Bone marrow (tissue), 2 donors: ENCODE measurements around the gene ASXL2.
A peak's percentile ranks its signal among the peaks of the same experiment; 100 is the strongest.
"Not testable (repeated sequence)": the region's sequence is repeated elsewhere in the genome, so short reads cannot be mapped to it uniquely, and the experiment has no call there.

Source experiments
- DNase-seq, 2 donors: peaks; one replicate each; lab custom pipeline; 2025; lab: John Stamatoyannopoulos, UW

ASXL2 gene

DNA sequence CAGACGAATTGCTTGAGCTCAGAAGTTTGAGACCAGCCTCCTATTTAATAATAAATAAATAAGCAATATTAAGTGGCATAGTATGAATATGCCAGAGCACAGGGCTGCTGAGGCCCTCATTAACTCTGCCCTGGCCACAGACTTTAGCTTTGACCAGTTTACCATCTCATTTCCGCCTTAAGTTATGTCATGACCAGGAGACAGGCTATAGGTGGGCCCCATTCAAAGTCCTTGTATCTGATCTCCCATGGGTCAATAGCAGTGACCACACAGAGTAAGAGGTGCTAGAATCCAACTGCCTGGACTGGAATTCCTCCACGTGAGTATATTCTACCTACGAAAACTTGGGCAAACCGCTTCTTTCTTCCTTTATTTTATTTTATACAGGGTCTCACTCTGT is 13.4 kb upstream of the ASXL2 start:
- no peak for DNase-seq

DNA sequence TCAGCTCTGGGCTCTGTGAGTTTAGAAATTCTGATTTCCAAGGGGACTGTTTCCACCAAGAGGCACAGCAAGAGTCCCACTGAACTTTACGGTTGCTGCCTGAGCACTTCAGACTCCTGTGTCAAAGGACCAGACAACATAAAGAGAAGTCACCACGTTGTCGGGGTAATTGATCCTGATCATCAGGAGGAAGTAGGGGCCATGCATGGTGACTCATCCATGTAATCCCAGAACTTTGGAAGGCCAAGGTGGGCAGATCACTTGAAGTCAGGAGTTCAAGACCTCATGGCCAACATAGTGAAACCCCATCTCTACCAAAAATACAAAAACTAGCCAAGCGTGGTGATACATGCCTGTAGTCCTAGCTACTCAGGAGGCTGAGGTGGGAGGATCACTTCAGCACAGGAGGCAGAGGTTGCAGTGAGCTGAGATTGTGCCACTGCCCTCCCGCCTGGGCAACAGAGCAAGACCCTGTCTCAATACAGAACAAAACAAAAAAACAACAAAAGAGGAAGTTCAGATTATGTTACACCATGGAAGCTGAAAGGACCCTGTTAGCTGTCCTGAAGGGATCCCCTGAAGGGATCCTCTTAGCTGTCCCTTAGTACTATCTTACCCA is 9.4 kb upstream of the ASXL2 start:
- no peak for DNase-seq

DNA sequence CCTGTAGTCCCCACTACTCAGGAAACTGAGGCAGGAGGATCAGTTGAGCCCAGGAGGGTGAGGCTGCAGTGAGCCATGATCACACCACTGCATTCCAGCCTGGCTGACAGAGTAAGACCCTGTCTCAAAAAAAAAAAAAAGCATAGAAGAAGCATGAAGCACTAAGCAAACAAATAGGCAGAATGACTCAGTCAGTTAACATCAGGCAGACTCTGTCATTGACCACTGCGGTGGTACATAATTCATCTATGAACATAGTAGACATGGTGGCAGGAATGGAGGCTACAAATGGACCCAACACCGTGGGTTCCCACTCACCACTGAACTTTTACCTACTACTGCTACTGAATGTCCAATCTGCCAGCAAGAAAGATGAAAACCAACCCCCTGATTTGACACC is 7.6 kb upstream of the ASXL2 start:
- no peak for DNase-seq

DNA sequence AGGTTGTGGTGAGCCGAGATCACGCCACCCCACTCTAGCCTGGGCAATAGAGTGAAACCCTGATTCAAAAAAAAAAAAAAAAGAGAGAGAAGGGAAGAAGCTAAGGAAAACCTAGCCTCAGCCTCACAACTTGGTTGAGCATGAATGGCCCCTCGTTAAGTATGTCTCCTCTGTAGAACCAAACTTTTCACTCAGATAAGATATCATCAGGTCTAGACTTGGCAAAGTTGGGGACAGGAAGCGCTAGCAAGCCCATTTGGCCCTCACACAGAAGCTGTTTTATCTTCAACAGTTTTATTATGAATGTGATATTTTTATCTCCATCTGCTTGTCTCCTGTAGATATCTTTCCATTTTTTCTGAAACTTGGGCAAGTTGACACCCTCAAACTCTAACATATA is 3.5 kb upstream of the ASXL2 start:
- DNase-seq = no peak

DNA sequence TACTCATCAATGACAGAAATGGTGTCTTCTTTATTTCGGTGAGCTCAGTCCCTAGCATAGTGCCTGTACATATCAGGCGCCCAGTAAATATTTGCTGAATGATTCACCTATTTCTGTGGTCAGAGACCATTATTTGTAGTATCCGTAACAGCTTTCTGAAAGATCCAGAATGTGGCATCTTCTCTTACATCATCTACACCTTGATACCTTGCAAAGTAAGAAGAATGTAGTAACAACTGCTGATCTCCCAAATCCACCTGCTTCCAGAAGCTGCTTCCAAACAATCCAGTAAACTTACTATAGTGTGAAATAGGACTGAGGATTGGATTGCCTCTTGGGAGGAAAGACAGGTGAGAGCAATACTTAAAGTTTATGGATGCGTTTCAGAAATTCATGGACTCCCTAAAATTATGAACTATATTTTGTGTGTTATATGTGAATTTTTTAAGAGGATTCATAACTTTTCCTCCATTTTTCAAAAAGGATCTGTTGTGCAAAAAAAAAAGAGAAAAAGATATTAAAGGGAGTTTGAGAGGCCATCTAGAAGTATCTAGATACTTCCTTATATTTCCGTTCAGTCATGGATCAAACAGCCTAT is 945 bp upstream of the ASXL2 start:
- no peak for DNase-seq

DNA sequence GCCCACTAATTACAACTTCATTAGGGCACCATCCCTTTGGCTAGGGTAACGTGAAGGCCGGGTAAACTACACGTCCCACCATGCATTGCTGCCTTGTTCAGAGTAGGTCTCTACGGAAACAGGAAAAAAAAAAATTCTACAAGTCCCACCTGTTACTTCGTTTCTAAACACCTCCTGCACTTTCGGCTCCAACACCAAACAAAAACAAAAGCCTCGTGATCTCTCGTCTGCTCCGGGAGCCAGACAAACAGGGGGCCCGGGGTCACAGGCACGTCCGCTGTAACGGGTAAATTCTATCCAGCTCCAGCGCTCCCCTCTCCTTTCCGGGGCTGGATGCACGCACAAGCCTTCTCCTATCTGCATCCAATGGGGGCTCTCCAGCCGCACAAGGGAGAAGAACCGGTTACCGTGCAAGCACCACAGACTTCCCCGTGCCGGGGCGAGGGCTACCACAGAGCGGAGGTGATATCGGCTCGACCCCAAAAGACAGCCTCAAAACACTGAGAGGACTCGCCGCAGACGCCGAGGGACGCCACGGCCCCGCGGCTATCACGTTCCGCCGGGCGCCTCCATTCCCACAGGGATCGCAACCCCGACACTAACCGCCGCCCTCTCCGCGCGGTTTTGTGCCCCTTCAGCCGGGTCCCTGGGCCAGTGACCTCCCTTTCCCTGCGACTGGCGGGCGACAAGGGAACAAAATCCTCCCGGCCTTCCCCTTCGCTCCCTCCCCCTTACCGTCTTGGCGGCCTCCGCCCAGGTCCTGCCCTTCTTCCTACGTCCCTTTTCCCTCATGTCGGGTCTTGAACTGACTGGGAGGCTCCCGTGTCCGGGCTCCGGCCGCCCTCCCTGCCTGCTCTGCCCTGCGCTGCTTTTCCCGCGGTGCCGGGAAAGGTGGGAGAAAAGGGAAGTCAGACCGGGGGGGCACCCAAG is 591 bp downstream of the ASXL2 start:
- DNase-seq = peak in 1 of 2 donors; percentile 60

DNA sequence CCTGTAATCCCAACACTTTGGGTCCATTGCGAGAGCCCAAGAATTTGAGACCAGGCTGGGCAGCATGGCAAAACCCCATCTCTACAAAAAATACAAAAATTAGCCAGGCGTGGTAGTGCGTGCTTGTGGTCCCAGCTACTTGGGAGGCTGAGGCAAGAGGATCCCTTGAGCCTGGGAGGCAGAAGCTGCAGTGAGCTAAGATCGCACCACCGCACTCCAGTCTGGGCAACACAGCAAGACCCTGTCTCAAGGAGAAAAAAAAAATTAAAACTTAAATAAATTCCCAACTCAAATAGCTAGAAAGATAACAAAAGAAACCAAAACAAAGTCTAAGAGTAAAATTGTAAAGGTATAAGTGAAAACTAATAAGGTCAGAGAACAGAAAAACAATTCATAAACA is 6.2 kb downstream of the ASXL2 start:
- DNase-seq = no peak

DNA sequence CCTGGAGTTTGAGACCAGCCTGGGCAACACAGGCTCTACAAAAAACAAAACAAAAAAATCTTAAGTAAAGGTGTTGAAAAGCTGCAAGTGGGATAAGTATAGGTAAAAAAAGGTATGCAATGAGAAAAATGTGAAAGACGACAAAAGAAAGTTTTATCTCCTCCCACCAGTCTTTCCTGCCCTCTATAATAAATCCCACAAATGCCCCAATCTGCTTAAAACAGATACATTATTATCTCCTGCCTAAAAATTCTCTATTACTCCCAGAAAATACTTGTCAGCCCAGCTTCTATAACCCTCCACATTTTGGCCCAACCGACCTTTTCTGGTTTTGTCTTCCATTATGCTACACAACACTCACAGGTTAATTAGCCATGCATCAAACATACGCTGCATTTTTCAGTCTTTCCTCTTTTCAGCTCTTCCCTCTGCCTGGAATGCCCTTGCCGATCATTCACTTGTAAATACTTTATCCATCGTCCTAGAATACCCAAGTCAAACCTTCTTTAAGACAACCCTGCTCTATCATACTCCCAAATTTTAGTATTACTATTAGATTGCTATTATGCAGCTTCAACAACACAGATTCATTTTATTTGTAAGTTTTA is 10.8 kb downstream of the ASXL2 start:
- no peak for DNase-seq

DNA sequence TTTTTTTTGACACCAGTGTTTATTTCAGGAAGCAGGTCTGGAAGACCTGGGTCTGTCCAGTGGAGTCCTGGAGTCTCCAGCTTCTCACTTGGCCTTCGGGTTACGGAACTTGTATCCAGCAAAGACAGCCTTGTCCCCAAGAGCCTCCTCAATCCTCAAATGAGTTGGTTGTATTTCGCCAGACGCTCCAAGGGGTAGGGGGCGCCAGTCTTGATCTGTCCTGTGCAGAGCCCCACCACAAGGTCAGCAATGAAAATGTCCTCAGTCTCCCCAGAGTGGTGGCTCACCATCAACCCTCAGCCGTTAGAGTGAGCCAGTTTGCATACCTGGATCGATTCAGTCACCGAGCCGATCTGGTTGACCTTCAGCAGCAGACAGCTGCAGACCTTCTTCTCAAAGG is 21.9 kb downstream of the ASXL2 start:
- DNase-seq = no peak

DNA sequence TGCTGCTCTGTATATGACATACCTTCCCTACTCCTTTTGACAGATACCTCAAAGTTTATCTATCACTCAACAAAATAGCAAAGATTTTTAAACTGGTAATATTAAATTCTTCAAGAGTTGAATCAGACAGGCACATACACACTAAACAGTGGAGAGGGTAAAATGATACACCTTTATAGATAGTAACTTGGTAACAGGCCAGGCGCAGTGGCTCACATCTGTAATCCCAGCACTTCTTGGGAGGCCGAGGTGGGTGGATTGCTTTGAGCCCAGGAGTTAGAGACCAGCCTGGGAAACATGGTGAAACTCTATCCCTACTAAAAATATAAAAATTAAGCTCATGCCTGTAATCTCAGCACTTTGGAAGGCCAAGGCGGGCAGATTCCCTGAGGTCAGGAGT is 23.2 kb downstream of the ASXL2 start:
- no peak for DNase-seq

DNA sequence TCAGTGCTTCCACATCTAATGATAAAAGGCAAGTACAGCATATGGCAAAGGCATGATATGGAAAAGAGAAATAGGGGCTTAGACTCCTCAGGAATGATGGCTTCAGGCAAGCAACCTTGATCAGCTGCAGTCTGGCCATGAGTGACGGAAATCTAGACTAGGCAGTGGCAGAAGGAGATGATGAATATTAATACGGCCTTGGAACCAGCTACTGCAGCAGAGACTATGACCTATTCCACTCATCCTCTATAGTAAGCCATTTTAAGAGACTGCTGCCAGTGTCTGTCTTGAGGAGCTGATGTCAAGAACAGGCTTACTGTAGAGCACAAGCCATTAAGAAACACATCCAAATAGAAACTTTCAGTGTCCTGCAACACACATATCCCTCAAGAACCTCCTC is 23.7 kb downstream of the ASXL2 start:
- DNase-seq = no peak

DNA sequence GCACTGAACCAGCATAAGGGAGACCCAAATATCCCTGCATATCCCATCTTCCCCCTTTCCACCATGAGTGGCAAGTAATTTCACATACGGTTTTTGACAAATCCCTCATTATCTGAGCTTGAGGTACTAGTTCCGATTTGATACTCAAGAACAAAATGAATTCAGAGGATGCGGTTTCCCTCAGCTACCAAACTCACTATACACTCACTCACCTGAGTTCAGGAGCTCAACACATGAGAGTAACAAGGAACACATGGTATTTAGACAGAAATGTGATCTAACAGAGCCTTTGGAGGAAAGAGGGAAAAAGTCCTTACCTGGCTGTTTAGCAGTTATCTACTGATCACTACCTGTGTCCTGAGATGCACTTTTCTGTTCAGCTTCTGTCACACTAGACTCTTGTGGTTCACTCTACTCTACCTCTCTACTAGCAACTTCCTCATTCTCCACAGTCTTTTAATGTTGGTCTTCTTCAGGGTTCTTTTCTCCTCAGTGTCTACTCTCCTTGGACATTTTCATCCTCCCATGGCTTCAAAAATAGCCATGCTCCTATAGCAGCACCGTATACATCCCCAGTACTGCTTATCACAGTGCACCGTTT is 25.1 kb downstream of the ASXL2 start:
- peak in 1 of 2 donors; percentile 50 for DNase-seq

DNA sequence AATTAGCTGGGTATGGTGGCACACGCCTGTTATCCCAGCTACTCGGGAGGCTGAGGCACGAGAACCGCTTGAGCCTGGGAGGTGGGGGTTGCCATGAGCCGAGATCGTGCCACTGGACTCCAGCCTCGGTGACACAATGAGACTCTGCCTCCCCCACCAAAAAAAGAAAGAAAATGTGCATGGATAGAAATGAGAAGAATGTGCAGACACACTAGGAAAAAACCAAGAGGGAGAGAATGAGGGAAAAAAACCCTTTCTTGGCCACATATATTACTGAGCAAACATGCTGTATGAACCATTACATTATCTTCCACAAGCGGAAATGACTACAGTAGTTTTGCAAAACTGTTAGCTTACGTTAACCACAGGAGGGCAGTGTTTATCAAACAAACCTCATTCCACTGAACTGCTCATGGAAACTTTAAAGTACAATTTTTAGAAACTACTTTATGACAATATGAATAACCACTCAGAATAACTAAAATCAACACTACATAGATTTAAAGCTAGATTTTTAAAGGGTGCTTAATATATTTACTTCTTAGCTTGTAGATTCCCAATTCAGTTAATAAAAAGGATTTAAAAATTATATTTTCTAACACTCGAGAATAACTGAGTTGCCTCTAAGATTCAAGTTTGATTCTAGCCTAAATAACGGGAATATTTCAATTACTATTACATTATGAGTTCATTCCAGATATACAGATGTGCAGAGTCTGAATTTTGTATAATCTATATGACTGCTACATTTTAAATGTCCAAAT is 26.4 kb downstream of the ASXL2 start:
- DNase-seq = peak in 1 of 2 donors; percentile 75

DNA sequence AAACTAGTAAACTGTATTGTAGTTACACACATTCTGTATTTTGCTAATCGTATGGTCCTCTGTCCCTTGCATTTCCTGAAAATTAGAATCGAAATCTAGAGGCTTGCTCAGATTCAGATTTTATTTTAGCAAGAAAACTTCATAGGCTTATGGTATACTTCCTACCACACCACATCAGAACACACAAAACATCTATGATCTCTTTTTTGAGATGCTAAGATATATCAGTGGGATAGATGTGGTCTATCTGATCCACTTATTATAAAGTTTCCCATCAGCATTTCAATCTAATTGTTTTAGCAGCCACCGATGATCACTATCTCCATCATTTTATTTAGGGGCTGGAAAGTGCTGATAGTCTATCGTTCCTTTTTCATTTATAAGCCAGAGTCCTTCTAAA is 27.9 kb downstream of the ASXL2 start:
- DNase-seq = not testable (repeated sequence)

DNA sequence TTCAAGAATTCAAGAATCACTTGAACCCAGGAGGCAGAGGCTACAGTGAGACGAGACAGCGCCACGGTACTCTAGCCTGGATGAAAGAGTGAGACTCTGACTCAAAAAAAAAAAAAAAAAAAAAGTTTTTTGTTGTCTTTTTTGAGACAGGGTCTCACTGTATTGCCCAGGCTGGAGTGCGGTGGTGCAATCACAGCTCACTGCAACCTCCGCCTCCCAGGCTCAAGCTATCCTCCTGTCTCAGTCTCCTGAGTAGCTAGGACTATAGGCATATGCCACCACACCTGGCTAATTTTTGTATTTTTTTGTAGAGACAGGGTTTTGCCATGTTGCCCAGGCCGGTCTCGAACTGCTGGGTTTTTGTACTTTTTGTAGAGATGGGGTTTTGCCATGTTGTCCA is 28.9 kb downstream of the ASXL2 start:
- DNase-seq = not testable (repeated sequence)

DNA sequence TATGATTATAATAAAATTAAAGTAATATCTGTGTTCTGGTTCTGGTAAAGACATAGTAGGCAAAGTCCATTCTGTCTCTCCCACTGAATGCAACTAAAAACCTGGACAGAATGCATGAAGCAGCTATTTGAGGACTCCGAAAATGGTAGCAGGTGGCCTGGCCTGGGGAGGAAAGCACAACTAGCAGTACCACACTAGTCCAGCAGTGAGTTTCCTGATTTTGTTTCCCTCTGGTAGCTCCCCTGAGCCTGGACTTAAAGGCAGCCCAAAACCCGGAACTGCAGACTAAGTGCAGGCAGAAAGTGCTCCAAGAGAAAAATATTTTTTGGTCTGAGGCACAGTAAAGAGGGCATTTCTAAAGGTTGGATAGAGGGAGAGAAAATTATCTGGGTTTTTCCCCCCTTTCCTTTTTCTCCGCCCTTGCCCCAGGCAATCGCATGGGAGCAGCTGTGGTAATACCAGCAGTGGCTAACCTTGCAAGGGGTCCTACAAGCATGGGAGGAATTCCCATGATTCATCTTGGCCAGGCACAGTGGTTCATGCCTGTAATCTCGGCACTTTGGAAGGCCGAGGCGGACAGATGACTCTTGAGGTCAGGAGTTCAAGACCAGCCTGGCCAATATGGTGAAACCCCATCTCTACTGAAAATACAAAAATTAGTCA is 32.3 kb downstream of the ASXL2 start:
- no peak for DNase-seq

DNA sequence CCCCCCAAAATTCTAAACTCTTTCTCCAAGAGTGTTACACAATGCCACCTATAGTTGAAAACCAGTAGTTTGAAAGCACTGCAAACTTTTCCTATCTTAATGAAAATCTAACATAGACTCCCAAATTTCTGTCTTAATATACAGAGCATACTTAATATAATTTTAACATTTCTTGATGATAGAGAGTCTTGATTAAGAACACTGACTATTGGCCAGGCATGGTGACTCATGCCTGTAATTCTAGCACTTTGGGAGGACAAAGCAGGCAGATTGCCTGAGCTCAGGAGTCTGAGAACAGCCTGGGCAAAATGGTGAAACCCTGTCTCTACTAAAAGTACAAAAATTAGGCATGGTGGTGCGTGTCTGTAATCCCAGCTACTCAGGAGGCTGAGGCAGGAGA is 34.2 kb downstream of the ASXL2 start:
- no peak for DNase-seq

DNA sequence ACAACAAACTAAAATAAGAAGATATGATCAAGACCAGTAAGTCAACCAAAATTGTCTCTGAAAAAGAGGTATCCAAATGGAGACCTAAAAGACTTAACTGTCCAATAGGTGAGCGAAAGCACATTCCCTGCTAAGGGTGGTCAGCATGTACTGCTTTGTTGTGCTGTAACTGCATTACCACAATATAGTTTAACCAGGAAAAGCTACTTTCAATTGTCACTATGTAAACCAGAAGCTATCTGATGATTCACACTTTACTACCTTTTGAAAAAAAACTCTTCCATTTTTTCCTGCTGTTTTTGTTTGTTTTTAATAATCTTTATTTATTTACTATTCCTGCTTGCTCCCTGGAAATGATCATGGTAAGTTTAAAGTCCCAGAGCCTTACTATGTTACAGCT is 36.1 kb downstream of the ASXL2 start:
- no peak for DNase-seq

DNA sequence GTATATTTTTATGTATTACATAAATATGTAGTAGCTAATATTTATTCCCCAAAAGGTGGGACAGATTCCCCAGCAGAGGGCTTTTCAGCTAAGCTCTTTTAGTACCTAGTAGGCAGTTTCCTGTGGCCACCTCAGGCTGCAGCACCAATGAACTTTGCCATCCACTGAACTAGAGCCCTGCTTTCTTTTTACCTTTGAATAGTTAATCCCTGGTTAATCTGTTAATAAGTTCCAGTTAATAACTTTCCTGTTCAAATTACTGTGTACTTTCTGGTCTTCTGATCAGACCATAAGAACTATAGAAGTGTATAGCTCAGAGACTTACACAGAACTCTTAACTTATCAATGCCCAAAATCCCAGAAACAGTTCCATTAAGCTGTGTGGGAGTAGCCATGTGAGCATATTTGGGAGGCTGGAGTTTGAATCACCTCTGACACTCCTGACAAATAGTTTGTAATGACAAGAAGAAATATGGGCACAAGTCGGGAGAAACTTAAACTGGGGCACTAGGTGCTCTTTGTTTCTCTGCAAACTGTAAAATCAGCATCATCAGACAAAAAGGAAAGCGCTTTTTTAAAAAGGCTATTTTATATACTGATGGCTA is 40.0 kb downstream of the ASXL2 start:
- no peak for DNase-seq

DNA sequence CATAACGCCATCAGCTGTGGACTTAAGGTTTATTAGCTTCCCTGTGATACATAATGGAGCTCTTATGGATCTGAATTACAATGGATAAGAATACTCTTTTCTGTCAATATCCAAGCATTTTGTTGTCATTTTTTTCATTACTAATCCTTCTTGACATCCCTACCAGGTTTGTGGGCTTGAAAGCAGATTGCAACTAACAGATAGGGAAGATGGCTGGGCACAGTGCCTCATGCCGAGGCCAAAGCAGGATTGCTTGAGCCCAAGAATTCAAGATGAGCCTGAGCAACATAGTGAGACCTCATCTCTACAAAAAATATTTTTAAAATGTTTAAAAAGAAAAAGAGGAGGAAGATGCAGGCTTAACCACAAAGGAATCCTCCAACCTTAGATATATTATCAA is 42.4 kb downstream of the ASXL2 start:
- DNase-seq = no peak

DNA sequence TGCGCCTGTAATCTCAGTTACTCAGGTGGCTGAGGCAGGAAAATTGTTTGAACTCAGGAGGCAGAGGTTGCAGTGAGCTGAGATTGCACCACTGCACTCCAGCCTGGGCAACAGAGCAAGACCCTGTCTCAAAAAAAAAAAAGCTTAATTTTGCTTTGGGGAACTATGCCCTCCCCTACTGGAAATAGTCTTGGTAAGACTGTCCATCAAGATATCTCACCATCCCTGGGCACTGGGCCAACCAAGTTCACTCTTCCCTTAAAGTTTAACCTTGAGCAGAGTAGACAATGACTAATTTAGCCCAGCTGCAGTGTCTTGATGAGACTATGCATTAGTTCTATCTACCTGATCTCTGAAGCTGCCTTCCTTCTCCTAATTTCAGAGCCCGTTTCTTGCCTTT is 44.7 kb downstream of the ASXL2 start:
- peak in 1 of 2 donors; percentile 5 for DNase-seq
